ENCODE results near the gene CIB2.

Gene CIB2

GRCh38 chr15:78075490-78076230, 55.6 kb downstream of the CIB2 start (continued):
- TF ChIP-seq, protein P1, sequence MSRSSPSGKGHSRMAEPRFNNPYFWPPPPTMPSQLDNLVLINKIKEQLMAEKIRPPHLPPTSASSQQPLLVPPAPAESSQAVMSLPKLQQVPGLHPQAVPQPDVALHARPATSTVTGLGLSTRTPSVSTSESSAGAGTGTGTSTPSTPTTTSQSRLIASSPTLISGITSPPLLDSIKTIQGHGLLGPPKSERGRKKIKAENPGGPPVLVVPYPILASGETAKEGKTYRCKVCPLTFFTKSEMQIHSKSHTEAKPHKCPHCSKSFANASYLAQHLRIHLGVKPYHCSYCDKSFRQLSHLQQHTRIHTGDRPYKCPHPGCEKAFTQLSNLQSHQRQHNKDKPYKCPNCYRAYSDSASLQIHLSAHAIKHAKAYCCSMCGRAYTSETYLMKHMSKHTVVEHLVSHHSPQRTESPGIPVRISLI (tag by site-specific recombination; IDR thresholded peaks at IDR 0.05): no peak
- TF ChIP-seq KLF9 (tag by site-specific recombination; IDR thresholded peaks at IDR 0.05; ENCODE audit: low read depth) (no peak), TSHZ1 (tag by site-specific recombination; IDR thresholded peaks at IDR 0.05; ENCODE audit: borderline replicate concordance) (no peak), ZNF169 (tag by site-specific recombination; IDR thresholded peaks at IDR 0.05) (no peak), ZNF510 (tag by site-specific recombination; IDR thresholded peaks at IDR 0.05; ENCODE audit: insufficient replicate concordance) (no peak), ZNF324 (tag by site-specific recombination; IDR thresholded peaks at IDR 0.05) (peak; percentile 68; the same call in 1 of the 2 replicates), ZNF513 (tag by site-specific recombination; IDR thresholded peaks at IDR 0.05) (no peak), ZNF48 (tag by site-specific recombination; IDR thresholded peaks at IDR 0.05) (no peak), ZNF184 (tag by site-specific recombination; IDR thresholded peaks at IDR 0.05) (no peak), ZNF670 (tag by site-specific recombination; IDR thresholded peaks at IDR 0.05; ENCODE audit: low read depth) (no peak), ZNF600 (tag by site-specific recombination; IDR thresholded peaks at IDR 0.05) (peak; percentile 53; the same call in 1 of the 2 replicates), ZNF114 (tag by site-specific recombination; IDR thresholded peaks at IDR 0.05) (no peak), ZNF175 (tag by site-specific recombination; IDR thresholded peaks at IDR 0.05) (no peak), ZNF311 (tag by site-specific recombination; IDR thresholded peaks at IDR 0.05; ENCODE audit: borderline replicate concordance) (no peak), ZBTB8A (tag by site-specific recombination; IDR thresholded peaks at IDR 0.05) (0 out of 2 replicates have a peak, but pooled peaks have one; percentile 42), GLIS2 (tag by site-specific recombination; IDR thresholded peaks at IDR 0.05) (peak; percentile 67; the same call in 1 of the 2 replicates), ZNF692 (tag by site-specific recombination; IDR thresholded peaks at IDR 0.05) (peak; percentile 70), KLF16 (tag by site-specific recombination; IDR thresholded peaks at IDR 0.05) (no peak), KLF10 (tag by site-specific recombination; IDR thresholded peaks at IDR 0.05) (no peak), GFI1B (tag by site-specific recombination; IDR thresholded peaks at IDR 0.05) (no peak), ZNF837 (tag by site-specific recombination; IDR thresholded peaks at IDR 0.05) (no peak), ZBTB49 (tag by site-specific recombination; IDR thresholded peaks at IDR 0.05; ENCODE audit: low read depth) (no peak), ZNF521 (tag by site-specific recombination; IDR thresholded peaks at IDR 0.05) (no peak), IKZF3 (tag by site-specific recombination; IDR thresholded peaks at IDR 0.05) (no peak)
- TF ChIP-seq, protein P2, sequence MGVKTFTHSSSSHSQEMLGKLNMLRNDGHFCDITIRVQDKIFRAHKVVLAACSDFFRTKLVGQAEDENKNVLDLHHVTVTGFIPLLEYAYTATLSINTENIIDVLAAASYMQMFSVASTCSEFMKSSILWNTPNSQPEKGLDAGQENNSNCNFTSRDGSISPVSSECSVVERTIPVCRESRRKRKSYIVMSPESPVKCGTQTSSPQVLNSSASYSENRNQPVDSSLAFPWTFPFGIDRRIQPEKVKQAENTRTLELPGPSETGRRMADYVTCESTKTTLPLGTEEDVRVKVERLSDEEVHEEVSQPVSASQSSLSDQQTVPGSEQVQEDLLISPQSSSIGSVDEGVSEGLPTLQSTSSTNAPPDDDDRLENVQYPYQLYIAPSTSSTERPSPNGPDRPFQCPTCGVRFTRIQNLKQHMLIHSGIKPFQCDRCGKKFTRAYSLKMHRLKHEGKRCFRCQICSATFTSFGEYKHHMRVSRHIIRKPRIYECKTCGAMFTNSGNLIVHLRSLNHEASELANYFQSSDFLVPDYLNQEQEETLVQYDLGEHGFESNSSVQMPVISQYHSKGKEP (tag by site-specific recombination; IDR thresholded peaks at IDR 0.05): no peak
- TF ChIP-seq, protein P3, sequence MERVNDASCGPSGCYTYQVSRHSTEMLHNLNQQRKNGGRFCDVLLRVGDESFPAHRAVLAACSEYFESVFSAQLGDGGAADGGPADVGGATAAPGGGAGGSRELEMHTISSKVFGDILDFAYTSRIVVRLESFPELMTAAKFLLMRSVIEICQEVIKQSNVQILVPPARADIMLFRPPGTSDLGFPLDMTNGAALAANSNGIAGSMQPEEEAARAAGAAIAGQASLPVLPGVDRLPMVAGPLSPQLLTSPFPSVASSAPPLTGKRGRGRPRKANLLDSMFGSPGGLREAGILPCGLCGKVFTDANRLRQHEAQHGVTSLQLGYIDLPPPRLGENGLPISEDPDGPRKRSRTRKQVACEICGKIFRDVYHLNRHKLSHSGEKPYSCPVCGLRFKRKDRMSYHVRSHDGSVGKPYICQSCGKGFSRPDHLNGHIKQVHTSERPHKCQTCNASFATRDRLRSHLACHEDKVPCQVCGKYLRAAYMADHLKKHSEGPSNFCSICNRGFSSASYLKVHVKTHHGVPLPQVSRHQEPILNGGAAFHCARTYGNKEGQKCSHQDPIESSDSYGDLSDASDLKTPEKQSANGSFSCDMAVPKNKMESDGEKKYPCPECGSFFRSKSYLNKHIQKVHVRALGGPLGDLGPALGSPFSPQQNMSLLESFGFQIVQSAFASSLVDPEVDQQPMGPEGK (tag by site-specific recombination; IDR thresholded peaks at IDR 0.05): peak; percentile 47
